ENCODE data around the gene PUM2.
A peak's percentile ranks its signal among the peaks of the same experiment; 100 is the strongest.

PUM2 gene

DNA sequence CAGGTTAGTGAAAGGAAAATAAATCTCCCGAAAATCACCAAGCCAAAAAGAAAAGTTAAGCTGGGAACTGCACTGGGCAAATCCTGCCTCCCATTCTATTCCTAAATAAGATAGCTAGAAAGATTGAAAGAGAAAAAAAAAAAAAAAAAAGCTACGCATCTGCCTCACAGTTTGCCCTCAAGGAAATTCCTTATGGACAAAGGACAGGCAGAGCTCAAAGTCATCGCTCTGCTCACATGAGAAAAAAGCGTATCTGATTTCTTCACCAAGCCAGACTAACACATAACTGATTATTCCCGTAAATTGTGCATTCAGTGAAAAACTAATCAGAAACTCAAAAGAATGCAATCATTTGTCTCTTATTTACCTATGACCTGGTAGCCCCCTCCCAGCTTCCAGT, 50.0 kb downstream of the PUM2 start:
- Histone ChIP-seq H3K9me3 (ENCODE audit: control extremely low read depth in 1 of 5, control insufficient read depth in 4 of 5, insufficient read depth in 2 of 5, low read depth in 1 of 5, low read length in 4 of 5) (no peaks in the 10 kb centered on the region), H3K4me1 (ENCODE audit: control extremely low read depth in 1 of 4, control insufficient read depth in 4 of 4, insufficient read depth in 4 of 4, low read length in 3 of 4) (no peaks in the 10 kb centered on the region), H3K27ac (ENCODE audit: insufficient read depth in 1 of 2, low read depth in 1 of 2, low read length in 2 of 2, poor library complexity in 1 of 2, severe bottlenecking in 2 of 2) (no peak overlapping the region), H3K4me3 (ENCODE audit: control insufficient read depth in 1 of 7, extremely low read depth in 1 of 7, insufficient read depth in 4 of 7, low read depth in 2 of 7, low read length in 6 of 7) (no peak overlapping the region), H3K36me3 (ENCODE audit: control insufficient read depth in 4 of 4, insufficient read depth in 4 of 4, low read length in 3 of 4) (peaks cover 17 to 68% (median 41%) of the 10 kb centered on the region in 4 experiments), H3K27me3 (replicated peaks in 2 of 5; ENCODE audit: control insufficient read depth in 4 of 5, insufficient read depth in 5 of 5, low read length in 4 of 5) (no peaks in the 10 kb centered on the region)
- CTCF ChIA-PET, result interaction anchor here (1.2 kb wide), 1 partner anchor 14 kb away, joined by 3 read pairs; no protein-coding TSS in a partner anchor
- POLR2A ChIA-PET, result no interaction called here
- no peak for DNase-seq
- 97% methylated on average over 3 of the region's 5 CpGs for WGBS (ENCODE audit: insufficient coverage)

DNA sequence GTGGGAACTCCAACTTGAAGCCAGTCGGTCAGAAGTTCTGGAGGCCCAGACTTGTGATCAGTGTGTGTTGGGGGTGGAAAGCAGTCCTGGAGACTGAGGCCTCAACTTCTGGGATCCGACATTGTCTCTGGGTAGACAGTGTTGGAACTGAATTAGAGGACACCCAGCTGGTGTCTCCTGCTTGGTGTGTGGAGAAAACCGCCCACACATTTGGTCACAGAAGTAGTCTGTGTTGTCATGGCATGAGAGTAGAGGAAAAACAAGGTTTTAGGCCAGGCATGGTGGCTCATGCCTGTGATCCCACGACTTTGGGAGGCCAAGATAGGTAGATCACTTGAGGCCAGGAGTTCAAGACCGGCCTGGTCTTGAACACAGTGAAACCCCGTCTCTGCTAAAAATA, 51.5 kb downstream of the PUM2 start:
- no peak for DNase-seq
- H3K36me3 ChIP-seq (ENCODE audit: control insufficient read depth in 4 of 4, insufficient read depth in 4 of 4, low read length in 3 of 4), result peaks cover 17 to 67% (median 48%) of the 10 kb centered on the region in 4 experiments
- H3K9me3 ChIP-seq (ENCODE audit: control extremely low read depth in 1 of 5, control insufficient read depth in 4 of 5, insufficient read depth in 2 of 5, low read depth in 1 of 5, low read length in 4 of 5), result no peaks in the 10 kb centered on the region
- H3K27ac ChIP-seq (ENCODE audit: insufficient read depth in 1 of 2, low read depth in 1 of 2, low read length in 2 of 2, poor library complexity in 1 of 2, severe bottlenecking in 2 of 2), result no peak overlapping the region
- 100% methylated on average over 6 of the region's 6 CpGs for WGBS (ENCODE audit: insufficient coverage)
- no peaks in the 10 kb centered on the region for H3K27me3 ChIP-seq (replicated peaks in 2 of 5; ENCODE audit: control insufficient read depth in 4 of 5, insufficient read depth in 5 of 5, low read length in 4 of 5)
- POLR2A ChIA-PET, result no interaction called here
- no peaks in the 10 kb centered on the region for H3K4me1 ChIP-seq (ENCODE audit: control extremely low read depth in 1 of 4, control insufficient read depth in 4 of 4, insufficient read depth in 4 of 4, low read length in 3 of 4)
- no peak overlapping the region for H3K4me3 ChIP-seq (ENCODE audit: control insufficient read depth in 1 of 7, extremely low read depth in 1 of 7, insufficient read depth in 4 of 7, low read depth in 2 of 7, low read length in 6 of 7)
- CTCF ChIA-PET, result interaction anchor here (1.1 to 2.5 kb wide), 4 partner anchors 9 to 27 kb away, joined by 3 to 9 read pairs (median 6); no protein-coding TSS in a partner anchor

DNA sequence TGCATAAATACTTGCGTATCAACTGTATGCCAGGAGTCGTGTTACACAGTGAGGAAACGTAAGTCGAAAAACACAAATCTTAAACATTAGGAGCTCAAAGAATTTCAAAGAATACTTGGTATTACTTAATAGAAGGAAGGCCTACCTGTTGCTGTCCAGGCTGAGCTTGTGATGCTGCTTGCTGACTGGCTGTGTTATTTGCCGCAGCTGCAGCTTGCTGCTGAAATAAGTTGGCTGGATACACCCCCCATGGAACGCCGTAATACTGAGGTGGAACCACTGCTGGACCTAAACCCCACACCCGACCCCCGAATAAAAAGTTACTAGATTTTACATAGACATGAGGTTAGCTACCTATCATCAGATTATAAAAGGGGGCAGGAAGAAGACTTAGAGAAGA, 56.4 kb downstream of the PUM2 start:
- ChIA-PET POLR2A (interaction anchor here (0.6 kb wide), 1 partner anchor 26 kb away, joined by 3 read pairs; no protein-coding TSS in a partner anchor), CTCF (interaction anchor here (0.7 to 4.8 kb wide), 5 partner anchors 10 to 81 kb away, joined by 3 to 31 read pairs (median 4); no protein-coding TSS in a partner anchor)
- H3K36me3 ChIP-seq (ENCODE audit: control insufficient read depth in 4 of 4, insufficient read depth in 4 of 4, low read length in 3 of 4), result peaks cover 17 to 76% (median 51%) of the 10 kb centered on the region in 4 experiments
- no peak for DNase-seq
- H3K27me3 ChIP-seq (replicated peaks in 2 of 5; ENCODE audit: control insufficient read depth in 4 of 5, insufficient read depth in 5 of 5, low read length in 4 of 5), result no peaks in the 10 kb centered on the region
- H3K4me3 ChIP-seq (ENCODE audit: control insufficient read depth in 1 of 7, extremely low read depth in 1 of 7, insufficient read depth in 4 of 7, low read depth in 2 of 7, low read length in 6 of 7), result no peak overlapping the region
- H3K9me3 ChIP-seq (ENCODE audit: control extremely low read depth in 1 of 5, control insufficient read depth in 4 of 5, insufficient read depth in 2 of 5, low read depth in 1 of 5, low read length in 4 of 5), result no peaks in the 10 kb centered on the region
- no peaks in the 10 kb centered on the region for H3K4me1 ChIP-seq (ENCODE audit: control extremely low read depth in 1 of 4, control insufficient read depth in 4 of 4, insufficient read depth in 4 of 4, low read length in 3 of 4)
- 100% methylated on average over 3 of the region's 9 CpGs for WGBS (ENCODE audit: insufficient coverage)
- H3K27ac ChIP-seq (ENCODE audit: insufficient read depth in 1 of 2, low read depth in 1 of 2, low read length in 2 of 2, poor library complexity in 1 of 2, severe bottlenecking in 2 of 2), result no peak overlapping the region

DNA sequence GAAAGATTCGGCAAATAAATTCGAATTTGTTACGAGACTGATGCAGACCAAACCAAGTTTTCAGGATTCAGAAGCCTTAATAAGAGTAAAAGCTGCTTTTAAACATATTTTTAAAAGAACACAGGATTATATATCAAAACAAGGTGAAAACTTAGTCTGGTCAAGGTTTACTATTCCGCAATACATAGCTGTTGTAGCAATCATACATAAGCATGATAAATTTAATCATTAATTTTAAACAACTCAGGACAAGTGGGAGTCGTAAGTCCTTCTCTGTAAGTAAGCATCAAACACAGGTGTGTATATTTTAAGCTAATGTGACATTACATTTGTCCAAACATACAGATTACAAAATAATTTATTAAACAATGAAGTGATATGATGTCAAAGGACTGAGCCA, 57.7 kb downstream of the PUM2 start:
- no peak overlapping the region for H3K27ac ChIP-seq (ENCODE audit: insufficient read depth in 1 of 2, low read depth in 1 of 2, low read length in 2 of 2, poor library complexity in 1 of 2, severe bottlenecking in 2 of 2)
- peaks cover 0 to 5% (median 0%) of the 10 kb centered on the region in 4 experiments for H3K4me1 ChIP-seq (ENCODE audit: control extremely low read depth in 1 of 4, control insufficient read depth in 4 of 4, insufficient read depth in 4 of 4, low read length in 3 of 4)
- DNase-seq, result no peak
- no peak overlapping the region for H3K4me3 ChIP-seq (ENCODE audit: control insufficient read depth in 1 of 7, extremely low read depth in 1 of 7, insufficient read depth in 4 of 7, low read depth in 2 of 7, low read length in 6 of 7)
- H3K9me3 ChIP-seq (ENCODE audit: control extremely low read depth in 1 of 5, control insufficient read depth in 4 of 5, insufficient read depth in 2 of 5, low read depth in 1 of 5, low read length in 4 of 5), result no peaks in the 10 kb centered on the region
- H3K27me3 ChIP-seq (replicated peaks in 2 of 5; ENCODE audit: control insufficient read depth in 4 of 5, insufficient read depth in 5 of 5, low read length in 4 of 5), result no peaks in the 10 kb centered on the region
- H3K36me3 ChIP-seq (ENCODE audit: control insufficient read depth in 4 of 4, insufficient read depth in 4 of 4, low read length in 3 of 4), result peaks cover 18 to 78% (median 54%) of the 10 kb centered on the region in 4 experiments
- no CpG with 5 or more reads among the region's 5 CpGs for WGBS (ENCODE audit: insufficient coverage)
- ChIA-PET POLR2A (interaction anchor here (1.5 kb wide), 1 partner anchor 18 kb away, joined by 3 read pairs; no protein-coding TSS in a partner anchor), CTCF (interaction anchor here (0.8 to 4.8 kb wide), 5 partner anchors 11 to 54 kb away, joined by 3 to 31 read pairs (median 3); no protein-coding TSS in a partner anchor)

DNA sequence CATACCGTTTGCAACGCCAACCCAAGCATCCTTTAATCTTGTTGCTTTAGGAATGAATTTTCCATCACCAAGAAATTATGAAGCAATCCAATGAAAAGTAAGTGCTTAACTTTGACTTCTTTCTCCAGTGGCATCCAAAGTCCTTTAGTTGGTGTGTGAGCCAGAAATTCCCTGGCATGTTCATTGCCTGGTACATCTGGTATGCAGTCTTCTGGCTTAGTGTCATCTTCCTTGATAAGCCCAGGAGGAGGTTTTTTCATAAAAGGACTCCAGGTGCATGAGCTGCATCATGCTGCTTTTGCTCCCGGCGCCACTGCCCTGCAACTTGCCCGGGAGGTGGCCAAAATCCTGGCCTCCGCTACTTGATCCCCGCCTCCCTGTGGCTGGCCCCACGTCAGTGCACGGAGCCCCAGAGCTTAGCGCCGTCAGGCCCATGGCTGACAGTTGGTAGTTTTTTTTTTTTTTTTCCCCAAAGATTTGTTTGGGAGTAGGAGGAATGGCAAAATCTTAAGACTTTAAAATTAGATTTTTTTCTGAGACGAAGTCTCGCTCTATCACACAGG, 58.7 kb downstream of the PUM2 start:
- Histone ChIP-seq H3K4me1 (ENCODE audit: control extremely low read depth in 1 of 4, control insufficient read depth in 4 of 4, insufficient read depth in 4 of 4, low read length in 3 of 4) (peaks cover 0 to 11% (median 4%) of the 10 kb centered on the region in 4 experiments), H3K9me3 (ENCODE audit: control extremely low read depth in 1 of 5, control insufficient read depth in 4 of 5, insufficient read depth in 2 of 5, low read depth in 1 of 5, low read length in 4 of 5) (no peaks in the 10 kb centered on the region), H3K27me3 (replicated peaks in 2 of 5; ENCODE audit: control insufficient read depth in 4 of 5, insufficient read depth in 5 of 5, low read length in 4 of 5) (no peaks in the 10 kb centered on the region), H3K36me3 (ENCODE audit: control insufficient read depth in 4 of 4, insufficient read depth in 4 of 4, low read length in 3 of 4) (peaks cover 14 to 68% (median 50%) of the 10 kb centered on the region in 4 experiments), H3K4me3 (ENCODE audit: control insufficient read depth in 1 of 7, extremely low read depth in 1 of 7, insufficient read depth in 4 of 7, low read depth in 2 of 7, low read length in 6 of 7) (no peak overlapping the region), H3K27ac (ENCODE audit: insufficient read depth in 1 of 2, low read depth in 1 of 2, low read length in 2 of 2, poor library complexity in 1 of 2, severe bottlenecking in 2 of 2) (no peak overlapping the region)
- CTCF ChIA-PET, result interaction anchor here (0.7 to 4.8 kb wide), 6 partner anchors 12 to 350 kb away, joined by 3 to 31 read pairs (median 4); no protein-coding TSS in a partner anchor
- WGBS (ENCODE audit: insufficient coverage), result 100% methylated on average over 13 of the region's 13 CpGs
- no peak for DNase-seq
- POLR2A ChIA-PET, result interaction anchor here (1.5 kb wide), 1 partner anchor 17 kb away, joined by 3 read pairs; no protein-coding TSS in a partner anchor

DNA sequence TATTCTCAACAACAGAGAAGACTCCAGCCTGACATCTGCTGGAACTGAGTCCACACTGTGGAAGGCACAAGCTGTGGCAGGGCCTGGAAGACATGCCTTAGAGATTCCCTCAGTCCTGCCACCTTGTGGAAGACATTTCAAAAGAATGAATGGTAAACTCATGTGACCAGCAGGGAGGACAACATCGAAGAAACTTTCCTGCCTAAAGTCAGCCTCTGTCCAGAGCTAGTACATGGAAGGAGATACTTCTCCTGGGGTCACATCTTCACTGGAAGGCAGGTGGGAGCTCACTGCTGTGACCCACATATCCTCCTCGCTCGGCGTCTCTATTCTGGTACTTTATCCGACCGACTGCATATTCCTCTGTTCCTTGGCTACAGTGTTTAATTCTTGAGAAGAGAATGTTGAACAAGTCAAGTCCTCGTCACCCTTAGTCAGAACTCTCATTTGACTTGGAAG, 59.5 kb downstream of the PUM2 start:
- peaks cover 0 to 11% (median 4%) of the 10 kb centered on the region in 4 experiments for H3K4me1 ChIP-seq (ENCODE audit: control extremely low read depth in 1 of 4, control insufficient read depth in 4 of 4, insufficient read depth in 4 of 4, low read length in 3 of 4)
- peak; percentile 77 to 85 (median 84) for DNase-seq
- H3K27ac ChIP-seq (ENCODE audit: insufficient read depth in 1 of 2, low read depth in 1 of 2, low read length in 2 of 2, poor library complexity in 1 of 2, severe bottlenecking in 2 of 2), result no peak overlapping the region
- no peak overlapping the region for H3K4me3 ChIP-seq (ENCODE audit: control insufficient read depth in 1 of 7, extremely low read depth in 1 of 7, insufficient read depth in 4 of 7, low read depth in 2 of 7, low read length in 6 of 7)
- POLR2A ChIA-PET, result no interaction called here
- CTCF ChIA-PET, result interaction anchor here (0.7 to 4.8 kb wide), 13 partner anchors 9 to 60 kb away, joined by 3 to 31 read pairs (median 3); no protein-coding TSS in a partner anchor
- H3K36me3 ChIP-seq (ENCODE audit: control insufficient read depth in 4 of 4, insufficient read depth in 4 of 4, low read length in 3 of 4), result peaks cover 9 to 66% (median 46%) of the 10 kb centered on the region in 4 experiments
- no peaks in the 10 kb centered on the region for H3K9me3 ChIP-seq (ENCODE audit: control extremely low read depth in 1 of 5, control insufficient read depth in 4 of 5, insufficient read depth in 2 of 5, low read depth in 1 of 5, low read length in 4 of 5)
- H3K27me3 ChIP-seq (replicated peaks in 2 of 5; ENCODE audit: control insufficient read depth in 4 of 5, insufficient read depth in 5 of 5, low read length in 4 of 5), result no peaks in the 10 kb centered on the region
- 63% methylated on average over 5 of the region's 7 CpGs for WGBS (ENCODE audit: insufficient coverage)
